GM12873 (cell line): Measurements from ENCODE around the gene STAT1.

ENCODE experiments used
- TF ChIP-seq, protein P1 (sequence below): IDR thresholded peaks from 2 replicates; pipeline ENCODE4 v1.5.1; 2012; ENCODE audit warnings: low read depth, mild to moderate bottlenecking, moderate library complexity, low read length, control low read depth; ENCODE audit not compliant: insufficient read depth; ENCODE audit errors: missing control alignments

STAT1 gene

DNA sequence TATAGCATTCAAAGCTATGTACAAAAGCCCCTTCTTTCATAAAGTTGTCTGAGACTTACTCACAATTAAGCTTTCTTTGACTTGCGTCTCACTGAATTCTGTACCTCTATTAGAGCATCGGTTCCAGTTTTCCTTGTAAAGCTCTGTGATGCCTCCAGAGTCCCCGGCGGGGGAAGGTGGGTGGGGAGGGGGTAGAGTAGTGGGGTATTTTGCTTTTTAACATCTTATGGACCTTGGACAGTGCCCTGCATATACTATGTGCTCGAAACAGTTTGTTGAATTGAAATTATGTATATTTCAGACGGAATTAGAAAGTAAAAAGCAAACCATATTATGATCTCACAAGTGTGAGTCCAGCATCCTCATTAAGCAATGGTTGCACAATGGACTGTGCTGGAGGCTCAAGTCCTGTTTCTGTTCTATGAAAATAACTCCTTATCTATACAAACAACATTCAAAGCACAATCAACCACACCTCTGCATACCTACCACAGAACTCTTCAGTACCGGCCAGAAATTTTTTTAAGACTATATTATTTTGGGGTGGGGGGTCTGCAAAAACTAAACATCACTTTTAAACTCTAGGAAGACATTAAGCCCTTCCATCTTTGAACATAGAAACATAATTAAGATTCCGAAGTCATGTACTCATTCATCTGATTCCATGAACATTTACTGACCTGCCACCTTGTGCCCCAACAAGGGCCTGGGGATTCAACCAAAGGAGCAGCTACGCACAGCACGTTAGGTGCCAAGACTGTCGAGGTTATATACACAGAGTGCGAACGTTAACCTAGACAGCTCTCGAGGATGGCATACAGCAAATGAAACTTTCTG is 908 bp downstream of the STAT1 start:
- TF ChIP-seq, protein P1, sequence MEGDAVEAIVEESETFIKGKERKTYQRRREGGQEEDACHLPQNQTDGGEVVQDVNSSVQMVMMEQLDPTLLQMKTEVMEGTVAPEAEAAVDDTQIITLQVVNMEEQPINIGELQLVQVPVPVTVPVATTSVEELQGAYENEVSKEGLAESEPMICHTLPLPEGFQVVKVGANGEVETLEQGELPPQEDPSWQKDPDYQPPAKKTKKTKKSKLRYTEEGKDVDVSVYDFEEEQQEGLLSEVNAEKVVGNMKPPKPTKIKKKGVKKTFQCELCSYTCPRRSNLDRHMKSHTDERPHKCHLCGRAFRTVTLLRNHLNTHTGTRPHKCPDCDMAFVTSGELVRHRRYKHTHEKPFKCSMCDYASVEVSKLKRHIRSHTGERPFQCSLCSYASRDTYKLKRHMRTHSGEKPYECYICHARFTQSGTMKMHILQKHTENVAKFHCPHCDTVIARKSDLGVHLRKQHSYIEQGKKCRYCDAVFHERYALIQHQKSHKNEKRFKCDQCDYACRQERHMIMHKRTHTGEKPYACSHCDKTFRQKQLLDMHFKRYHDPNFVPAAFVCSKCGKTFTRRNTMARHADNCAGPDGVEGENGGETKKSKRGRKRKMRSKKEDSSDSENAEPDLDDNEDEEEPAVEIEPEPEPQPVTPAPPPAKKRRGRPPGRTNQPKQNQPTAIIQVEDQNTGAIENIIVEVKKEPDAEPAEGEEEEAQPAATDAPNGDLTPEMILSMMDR: no peak

DNA sequence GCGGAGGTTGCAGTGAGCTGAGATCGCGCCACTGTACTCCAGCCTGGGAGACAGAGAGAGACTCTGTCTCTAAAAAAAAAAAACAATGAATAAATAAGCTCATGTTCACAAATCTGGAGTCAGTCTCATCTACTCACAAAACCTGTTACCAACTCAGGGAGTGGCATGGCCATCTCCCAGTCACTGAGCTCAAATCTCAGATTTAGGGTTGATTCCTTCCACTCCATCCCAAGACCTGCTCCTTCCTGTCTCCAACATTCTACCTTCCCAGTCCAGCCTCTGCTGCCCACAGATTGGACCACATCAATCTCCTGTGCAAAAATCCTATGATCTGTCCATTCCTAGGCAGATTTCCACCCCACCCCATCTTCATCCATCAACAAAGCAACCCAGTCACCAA is 1.6 kb downstream of the STAT1 start:
- TF ChIP-seq, protein P1: no peak

DNA sequence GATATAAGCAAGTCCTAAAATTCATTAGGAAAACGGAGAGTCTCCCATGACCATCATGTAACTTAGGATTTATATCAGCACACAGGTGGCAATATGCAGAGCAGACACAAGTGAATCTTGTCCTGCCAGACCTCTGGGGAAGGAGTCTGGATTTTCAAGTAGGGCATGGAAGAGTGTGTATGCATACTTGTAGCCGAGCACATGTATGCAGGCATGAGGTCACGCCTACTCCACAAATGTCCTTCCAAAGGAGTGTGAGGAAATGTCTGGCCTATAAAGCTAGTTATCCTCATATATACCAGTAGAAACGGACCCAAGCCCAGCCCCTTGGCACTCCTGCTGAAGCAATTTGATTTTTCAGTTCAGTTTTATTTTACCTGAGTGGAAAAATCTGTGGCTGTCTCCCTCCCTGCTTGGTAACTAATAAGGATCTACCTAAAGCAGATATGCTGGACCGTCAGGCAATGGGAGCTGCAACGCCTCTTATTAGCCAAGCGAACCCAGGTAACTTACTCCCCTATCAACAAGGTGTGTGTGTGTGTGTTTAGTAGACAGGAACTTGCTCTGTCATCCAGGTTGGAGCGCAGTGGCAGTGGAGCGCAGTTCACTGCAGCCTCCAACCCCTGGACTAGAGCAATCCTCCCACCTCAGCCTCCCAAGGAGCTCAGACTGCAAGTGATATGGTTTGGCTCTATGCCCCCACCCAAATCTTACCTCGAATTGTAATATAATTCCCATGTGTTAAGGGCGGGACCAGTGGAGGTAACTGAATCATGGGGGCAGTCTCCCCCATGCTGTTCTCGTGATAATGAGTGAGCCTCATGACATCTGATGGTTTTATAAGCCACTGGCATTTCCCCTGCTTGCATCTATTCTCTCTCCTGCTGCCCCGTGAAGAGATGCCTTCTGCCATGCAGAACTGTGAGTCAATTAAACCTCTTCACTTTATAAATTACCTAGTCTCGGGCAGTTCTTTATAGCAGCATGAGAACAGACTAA is 2.8 kb downstream of the STAT1 start:
- TF ChIP-seq, protein P1: no peak

DNA sequence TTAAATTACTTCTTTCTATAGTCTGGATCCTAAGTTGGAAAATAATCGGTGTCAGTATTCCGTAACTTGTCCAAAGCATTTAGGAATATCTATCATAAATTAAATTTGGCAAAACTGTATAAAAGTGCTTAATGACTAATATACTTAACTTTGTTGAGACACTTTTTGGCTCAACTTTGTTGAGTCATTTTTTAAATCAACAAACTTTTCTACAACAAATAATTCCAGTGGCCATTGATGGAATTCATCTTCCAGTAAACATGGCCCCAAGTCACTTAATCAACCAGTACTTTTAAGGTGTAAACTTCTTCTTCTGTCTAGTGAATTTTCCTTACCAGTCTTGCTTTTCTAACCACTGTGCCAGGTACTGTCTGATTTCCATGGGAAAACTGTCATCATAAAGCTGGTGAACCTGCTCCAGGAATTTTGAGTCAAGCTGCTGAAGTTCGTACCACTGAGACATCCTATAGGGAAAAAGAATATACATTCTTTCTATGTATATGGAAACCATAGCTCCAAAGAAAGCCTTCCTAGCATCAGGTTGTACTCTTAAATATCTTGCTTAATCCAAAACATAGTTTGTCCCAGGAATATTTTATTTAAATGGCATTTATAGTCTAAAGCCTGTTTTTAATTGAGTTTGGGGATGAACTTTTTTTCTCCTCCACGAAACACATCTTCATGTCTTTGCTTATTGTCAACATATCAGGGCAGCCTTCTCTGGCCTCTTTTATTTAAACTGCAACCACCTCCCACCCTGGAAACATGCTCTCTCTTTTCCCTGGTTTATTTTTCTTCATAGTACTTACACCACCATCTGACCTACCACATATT is 4.2 kb downstream of the STAT1 start:
- TF ChIP-seq, protein P1: no peak

DNA sequence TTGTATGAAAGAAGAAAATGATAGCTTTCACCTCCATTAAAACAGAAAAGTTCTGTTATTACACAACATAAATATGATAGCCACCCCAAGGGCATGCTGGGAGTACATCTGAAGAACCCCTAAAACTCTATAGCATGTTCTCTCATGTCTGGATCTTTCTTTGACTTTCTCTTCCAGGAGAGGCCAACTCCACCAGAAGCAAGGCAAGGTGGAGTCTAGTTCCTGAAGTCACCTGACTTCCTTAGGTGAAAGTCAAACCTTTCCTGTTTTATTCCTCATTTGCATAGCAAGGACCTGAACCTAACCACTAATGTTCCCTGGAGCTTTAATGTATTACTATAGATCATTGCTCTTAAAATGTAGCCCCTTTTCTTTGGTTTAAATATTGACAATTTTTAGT is 5.7 kb downstream of the STAT1 start:
- TF ChIP-seq, protein P1: no peak

DNA sequence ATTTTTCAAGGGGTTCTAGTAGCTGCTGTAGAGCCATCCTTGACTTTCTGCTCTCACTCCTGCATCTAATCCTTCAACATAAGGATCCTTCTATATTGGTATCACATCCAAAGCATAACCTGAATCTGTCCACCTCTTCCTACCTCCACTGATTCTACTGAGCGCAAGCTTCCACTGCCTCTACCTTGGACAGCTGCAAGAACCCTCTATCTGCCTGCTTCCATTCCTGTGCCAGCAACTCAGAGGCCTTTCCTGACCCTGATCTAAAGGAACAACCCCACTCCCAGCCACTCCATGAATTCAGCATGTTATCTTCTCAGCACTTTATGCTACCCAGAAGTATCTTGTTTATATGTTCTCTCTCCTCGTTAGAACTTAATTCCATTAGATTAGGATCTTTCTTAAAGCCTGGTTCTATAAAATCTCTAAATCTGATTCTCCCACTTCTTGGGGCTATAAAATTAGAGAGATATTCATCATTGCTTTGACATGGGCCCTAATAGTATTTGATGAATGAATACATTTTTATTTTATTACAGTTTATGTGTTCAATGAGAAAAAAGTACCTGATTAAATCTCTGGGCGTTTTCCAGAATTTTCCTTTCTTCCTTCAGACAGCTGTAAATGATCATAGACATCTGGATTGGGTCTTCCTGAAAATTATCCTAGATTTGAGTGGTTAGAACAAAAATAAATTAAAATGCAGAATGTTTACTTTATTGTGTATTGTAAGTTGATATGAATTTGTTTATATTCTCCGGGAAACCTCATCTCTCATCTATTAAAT is 6.8 kb downstream of the STAT1 start:
- TF ChIP-seq, protein P1: no peak
